Measurements from ENCODE around the gene PKDREJ.

Gene PKDREJ

GRCh38 chr22:46230262-46230901 lies 32.8 kb downstream of the PKDREJ start:
- DNase-seq, result no peak

DNA sequence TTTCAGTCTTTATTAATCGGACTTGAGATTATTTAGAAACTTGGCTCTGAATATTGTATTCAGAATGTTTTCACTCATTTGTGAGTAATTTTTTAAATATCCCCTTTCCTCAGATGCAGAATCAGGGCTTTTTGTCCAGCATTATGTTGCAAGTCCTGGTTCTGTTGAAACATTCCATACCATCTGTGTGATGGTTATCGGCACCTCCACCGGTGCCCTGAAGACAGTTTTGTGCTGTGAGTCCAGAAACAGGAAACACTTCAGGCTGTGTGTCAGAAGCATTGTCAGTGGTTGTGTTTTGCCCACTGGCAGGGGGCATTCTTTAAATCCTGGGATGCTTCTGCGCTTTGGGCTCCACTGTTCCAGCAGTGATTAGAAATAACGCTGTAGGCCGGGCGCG lies 33.4 kb downstream of the PKDREJ start:
- DNase-seq, result no peak

- DNase-seq, result no peak
Observed at GRCh38 chr22:46226577-46226976, 36.6 kb downstream of the PKDREJ start.

- DNase-seq, result no peak
Observed at GRCh38 chr22:46225631-46226030, 37.5 kb downstream of the PKDREJ start.

DNA sequence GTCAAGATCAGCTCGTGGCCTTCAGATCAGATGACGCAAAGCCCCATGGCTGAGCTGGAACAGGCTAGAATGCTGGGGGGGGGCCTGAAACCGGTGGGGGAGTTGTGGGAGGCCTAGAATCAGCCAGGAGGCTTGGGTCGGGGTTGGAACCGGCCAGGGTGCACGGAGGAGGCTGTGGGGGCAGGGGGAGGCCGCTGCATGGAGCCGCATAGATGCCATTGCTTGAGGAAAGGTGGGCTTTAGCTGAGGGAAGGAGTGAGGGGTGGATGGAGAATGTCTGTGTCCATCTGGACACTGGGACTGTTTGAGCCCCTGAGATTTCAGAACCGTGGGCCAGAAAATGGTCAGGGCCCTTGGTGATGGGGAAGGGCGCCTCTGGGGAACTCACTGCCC lies 38.2 kb downstream of the PKDREJ start:
- no peak for DNase-seq

- no peak for DNase-seq
Observed at GRCh38 chr22:46224044-46224897, 38.9 kb downstream of the PKDREJ start.

- no peak for DNase-seq
Observed at GRCh38 chr22:46220921-46221320, 42.2 kb downstream of the PKDREJ start.

- no peak for DNase-seq
Observed at GRCh38 chr22:46219636-46220035, 43.5 kb downstream of the PKDREJ start.

- DNase-seq, result no peak
Observed at GRCh38 chr22:46214616-46215015, 48.5 kb downstream of the PKDREJ start.

- DNase-seq, result no peak
Observed at GRCh38 chr22:46214149-46214548, 49.0 kb downstream of the PKDREJ start.

- DNase-seq, result no peak
Observed at GRCh38 chr22:46213052-46213451, 50.1 kb downstream of the PKDREJ start.

- no peak for DNase-seq
Observed at GRCh38 chr22:46212195-46212594, 50.9 kb downstream of the PKDREJ start.

- DNase-seq, result no peak
Observed at GRCh38 chr22:46209262-46209661, 53.9 kb downstream of the PKDREJ start.
